Left forelimb (tissue), 1 donor: ENCODE data around the gene PDX1.
"Not testable (repeated sequence)": the region's sequence is repeated elsewhere in the genome, so short reads cannot be mapped to it uniquely, and the experiment has no call there.

Source experiments
- DNase-seq: peaks from one replicate; pipeline ENCODE4 v3.0.0-alpha.2; 2018; ENCODE audit warnings: low spot score

PDX1 gene

GRCh38 chr13:27956576-27957300 lies 36.9 kb downstream of the PDX1 start:
- DNase-seq: no peak

GRCh38 chr13:27959976-27960361 lies 40.2 kb downstream of the PDX1 start:
- no peak for DNase-seq

GRCh38 chr13:27960362-27961226 lies 40.8 kb downstream of the PDX1 start:
- no peak for DNase-seq

- no peak for DNase-seq
Measured at GRCh38 chr13:27961227-27962085, 41.7 kb downstream of the PDX1 start.

- no peak for DNase-seq
Measured at GRCh38 chr13:27962128-27962841, 42.5 kb downstream of the PDX1 start.

- DNase-seq: no peak
Measured at GRCh38 chr13:27962982-27963381, 43.2 kb downstream of the PDX1 start.

- DNase-seq: no peak
Measured at GRCh38 chr13:27963491-27963890, 43.7 kb downstream of the PDX1 start.

GRCh38 chr13:27964206-27964605 lies 44.4 kb downstream of the PDX1 start:
- not testable (repeated sequence) for DNase-seq

- DNase-seq: no peak
Measured at GRCh38 chr13:27964741-27965323, 45.0 kb downstream of the PDX1 start.

- no peak for DNase-seq
Measured at GRCh38 chr13:27965343-27965739, 45.5 kb downstream of the PDX1 start.

GRCh38 chr13:27965740-27966640 lies 46.2 kb downstream of the PDX1 start:
- DNase-seq: no peak

- no peak for DNase-seq
Measured at GRCh38 chr13:27966641-27967202, 46.9 kb downstream of the PDX1 start.

- DNase-seq: no peak
Measured at GRCh38 chr13:27967203-27967735, 47.5 kb downstream of the PDX1 start.

- DNase-seq: no peak
Measured at GRCh38 chr13:27967736-27968315, 48.0 kb downstream of the PDX1 start.

GRCh38 chr13:27968316-27969081 lies 48.7 kb downstream of the PDX1 start:
- no peak for DNase-seq

GRCh38 chr13:27969082-27969865 lies 49.5 kb downstream of the PDX1 start, which contains the start of gene CDX2:
CDX2 (minus strand) TSS chr13:27969315; CDS start chr13:27969006, 309 bp downstream.
- DNase-seq: no peak

- DNase-seq: no peak
Measured at GRCh38 chr13:27969866-27970229, 50.0 kb downstream of the PDX1 start.
